GM12878 (cell line): ENCODE data around the gene RNLS. TPM values are rescaled to one million over a fixed set of nuclear protein-coding genes. Genes with fewer than 3 reads are reported as not detected.

Experiments used
- ATAC-seq: fragments of 200-7000 bp; cut with Tn5 transposase; 3 replicates; pipeline ENCODE4 v1.9.1; 2020; ENCODE audit warnings: mild to moderate bottlenecking, moderate library complexity
- BruUV-seq: library from RNA; stranded (reverse); fragments of 400-500 nt; replicated peaks from 2 replicates; lab custom pipeline; 2021; lab: Mats Ljungman, UMichigan
- CTCF ChIA-PET: fragments of 300-600 bp; sonication (Branson Sonifier 250); formaldehyde crosslinking; extraction: SDS; loops from one replicate; lab custom pipeline; 2021; ENCODE audit warnings: inconsistent platforms; lab: Yijun Ruan, JAX
- POLR2A ChIA-PET: fragments of 350-600 bp; formaldehyde crosslinking; extraction: SDS; loops from one replicate; lab custom pipeline; 2021; ENCODE audit warnings: inconsistent platforms; lab: Charles Lee
- RAD21 ChIA-PET: fragments of 300-600 bp; sonication (Branson Sonifier 250); formaldehyde crosslinking; loops from one replicate; lab custom pipeline; 2023; ENCODE audit warnings: antibody characterized with exemption; ENCODE audit not compliant: unreplicated experiment; lab: Charles Lee
- SMC1A ChIA-PET: fragments of 300-600 bp; sonication (Branson Sonifier 250); formaldehyde crosslinking; loops from one replicate; lab custom pipeline; 2023; ENCODE audit not compliant: unreplicated experiment, uncharacterized antibody; lab: Charles Lee
- DNase-seq: peaks from one replicate; pipeline ENCODE4 v3.0.0-alpha.2; 2011; ENCODE audit warnings: low read depth, low spot score
- FAIRE-seq: peaks from 3 replicates; lab custom pipeline; 2011; peaks lifted over from hg19 to GRCh38; lab: Jason Lieb, UNC
- H2AFZ ChIP-seq: 2 replicates; pipeline ENCODE4 v1.6.0; 2011; ENCODE audit warnings: low read depth, low read length, control low read depth; ENCODE audit not compliant: control insufficient read depth
- H3K27ac ChIP-seq: 2 replicates; pipeline ENCODE4 v1.5.1; 2011; ENCODE audit warnings: control low read depth; ENCODE audit not compliant: control insufficient read depth, insufficient read depth
- H3K27me3 ChIP-seq, 2 experiments: replicated peaks in 1 of 2; 2 replicates each; pipeline versions ENCODE4 v1.6.0 to v1.6.1; 2011; ENCODE audit warnings: low read length in 1 of 2; ENCODE audit not compliant: control insufficient read depth in 2 of 2, insufficient read depth in 2 of 2
- H3K36me3 ChIP-seq, 2 experiments: 2 replicates each; pipeline ENCODE4 v1.5.1; 2011; ENCODE audit warnings: low read length in 1 of 2; ENCODE audit not compliant: control insufficient read depth in 2 of 2, insufficient read depth in 2 of 2
- H3K4me1 ChIP-seq: 2 replicates; pipeline ENCODE4 v1.6.1; 2011; ENCODE audit warnings: mild to moderate bottlenecking, low read length, moderate library complexity, mixed read lengths; ENCODE audit not compliant: control insufficient read depth, insufficient read depth
- H3K4me2 ChIP-seq: 2 replicates; pipeline ENCODE4 v1.6.0; 2011; ENCODE audit warnings: control low read depth; ENCODE audit not compliant: control insufficient read depth, insufficient read depth
- H3K4me3 ChIP-seq: fragments of 200-600 bp; sonication (generic); 2 replicates; pipeline ENCODE4 v1.5.1; 2016
- H3K79me2 ChIP-seq: 2 replicates; pipeline ENCODE4 v1.6.0; 2011; ENCODE audit warnings: low read length; ENCODE audit not compliant: control insufficient read depth, insufficient read depth
- H3K9ac ChIP-seq: 2 replicates; pipeline ENCODE4 v1.8.0; 2011; ENCODE audit warnings: low read length, control low read depth, mixed read lengths; ENCODE audit not compliant: control insufficient read depth, insufficient read depth
- H3K9me3 ChIP-seq: replicated peaks from 3 replicates; pipeline ENCODE4 v1.5.1; 2011; ENCODE audit warnings: mild to moderate bottlenecking, low read length; ENCODE audit not compliant: control insufficient read depth, insufficient read depth
- H4K20me1 ChIP-seq: 2 replicates; pipeline ENCODE4 v1.6.0; 2011; ENCODE audit not compliant: control insufficient read depth, insufficient read depth
- BMI1 ChIP-seq: fragments of 450-650 bp; IDR thresholded peaks from 2 replicates; pipeline ENCODE4 v1.6.1; 2016; ENCODE audit warnings: mild to moderate bottlenecking, moderate library complexity, borderline replicate concordance
- ETV6 ChIP-seq, 2 experiments: fragments of 450-650 bp in 1 of 2; IDR thresholded peaks in 1 of 2; conservative IDR thresholded peaks in 1 of 2; 2 replicates each; pipeline ENCODE4 v1.6.1; 2014; ENCODE audit warnings: antibody characterized with exemption in 1 of 2, borderline replicate concordance in 1 of 2, low read depth in 1 of 2, mild to moderate bottlenecking in 1 of 2, moderate library complexity in 1 of 2
- KLF5 ChIP-seq: fragments of 450-650 bp; IDR thresholded peaks from 2 replicates; pipeline ENCODE4 v1.6.1; 2014; ENCODE audit warnings: mild to moderate bottlenecking; ENCODE audit not compliant: partially characterized antibody
- MLLT1 ChIP-seq: fragments of 450-650 bp; IDR thresholded peaks from 2 replicates; pipeline ENCODE4 v1.6.1; 2016; ENCODE audit warnings: mild to moderate bottlenecking
- MTA3 ChIP-seq: IDR thresholded peaks from 2 replicates; pipeline ENCODE4 v1.6.1; 2012; ENCODE audit warnings: low read length, inconsistent platforms, borderline replicate concordance
- MYC ChIP-seq: IDR thresholded peaks from 2 replicates; pipeline ENCODE4 v1.6.1; 2011; ENCODE audit warnings: mild to moderate bottlenecking, low read length, moderate library complexity, inconsistent platforms; ENCODE audit not compliant: insufficient read depth, insufficient replicate concordance, insufficient read length, severe bottlenecking
- NFIC ChIP-seq: IDR thresholded peaks from 2 replicates; pipeline ENCODE4 v1.6.1; 2012; ENCODE audit warnings: low read depth, mild to moderate bottlenecking, inconsistent platforms, low read length, moderate library complexity
- PML ChIP-seq: IDR thresholded peaks from 2 replicates; pipeline ENCODE4 v1.6.1; 2012; ENCODE audit warnings: low read length, inconsistent platforms
- POLR2AphosphoS5 ChIP-seq: IDR thresholded peaks from 2 replicates; pipeline ENCODE4 v1.6.1; 2011; ENCODE audit warnings: mild to moderate bottlenecking, low read length, inconsistent platforms
- RB1 ChIP-seq: fragments of 450-650 bp; formaldehyde crosslinking; IDR thresholded peaks from 2 replicates; pipeline ENCODE4 v1.6.1; 2017; ENCODE audit warnings: mild to moderate bottlenecking, borderline replicate concordance
- SIX5 ChIP-seq: IDR thresholded peaks from 2 replicates; pipeline ENCODE4 v1.6.1; 2011; ENCODE audit warnings: mild to moderate bottlenecking, low read depth, low read length, moderate library complexity; ENCODE audit not compliant: severe bottlenecking
- SMARCA5 ChIP-seq: fragments of 450-650 bp; IDR thresholded peaks from 2 replicates; pipeline ENCODE4 v1.6.1; 2017; ENCODE audit warnings: mild to moderate bottlenecking
- TCF7 ChIP-seq: IDR thresholded peaks from 2 replicates; pipeline ENCODE4 v1.6.1; 2014; ENCODE audit warnings: antibody characterized with exemption, borderline replicate concordance
- YBX1 ChIP-seq: fragments of 450-650 bp; IDR thresholded peaks from 2 replicates; pipeline ENCODE4 v1.6.1; 2016; ENCODE audit warnings: antibody characterized with exemption
- WGBS: methylation state at CpG from one replicate; pipeline ENCODE4 v1.1.6; 2016; ENCODE audit warnings: low lambda C conversion rate; ENCODE audit not compliant: insufficient replicate concordance, insufficient coverage; ENCODE audit errors: missing lambda C conversion rate; 5-methylcytosine and 5-hydroxymethylcytosine counted together
- in situ Hi-C: fragments of 300-500 bp; cut with MboI; formaldehyde crosslinking; loops from 9 replicates; pipeline ENCODE4 v1.14.3; 2018; ENCODE audit warnings: mixed read lengths
- intact Hi-C: fragments of 100-400 bp; cut with micrococcal nuclease; formaldehyde crosslinking; loops from one replicate; pipeline ENCODE4 v1.14.2; 2022; ENCODE audit not compliant: unreplicated experiment
- polyA plus RNA-seq, 11 experiments: library from polyadenylated mRNA; depleted of rRNA in 4 of 11; unstranded in 6 of 11; stranded (reverse) in 5 of 11; fragments of >200 nt; fragmentation: Nextera tagmentation in 4 of 11; fragmentation: Illumina TruSeq in 1 of 11; extraction: Ambion mirVana in 4 of 11; extraction: Trizol in 1 of 11; gene quantifications; 1 replicate in 1 of 11; 2 replicates in 10 of 11; pipeline versions ENCODE4 v1.2.1 to v1.2.3, GENCODE V29; 2011 to 2016; ENCODE audit warnings: inconsistent platforms in 2 of 11, missing spikeins in 2 of 11, low read depth in 1 of 11
- total RNA-seq, 4 experiments: library from RNA; depleted of rRNA in 3 of 4; stranded (reverse); fragments of >200 nt in 3 of 4; fragmentation: Illumina TruSeq in 1 of 4; extraction: Trizol in 1 of 4; gene quantifications; 2 replicates each; pipeline versions ENCODE4 v1.2.1 to v1.2.3, GENCODE V29; 2013 to 2021
- TF ChIP-seq, protein P1 (sequence below): IDR thresholded peaks from 2 replicates; pipeline ENCODE4 v1.6.1; 2011; ENCODE audit warnings: mild to moderate bottlenecking, low read depth, low read length, moderate library complexity; ENCODE audit not compliant: insufficient replicate concordance
- TF ChIP-seq, protein P2 (sequence below): IDR thresholded peaks from 2 replicates; pipeline ENCODE4 v1.6.1; 2011; ENCODE audit warnings: borderline replicate concordance, low read depth, mild to moderate bottlenecking, moderate library complexity, low read length; ENCODE audit not compliant: insufficient read depth, poor library complexity, severe bottlenecking
- TF ChIP-seq, protein P3 (sequence below): IDR thresholded peaks from 2 replicates; pipeline ENCODE4 v1.6.1; 2012; ENCODE audit warnings: low read depth, low read length, improper control_type of control experiment

The RNLS gene
- total and polyA plus RNA-seq, 10 of the 15 experiments (the other 5 are each of a cell fraction or from before 2014, with no cell fraction given), result 3.4 to 6.7 (median 4.6) TPM

DNA sequence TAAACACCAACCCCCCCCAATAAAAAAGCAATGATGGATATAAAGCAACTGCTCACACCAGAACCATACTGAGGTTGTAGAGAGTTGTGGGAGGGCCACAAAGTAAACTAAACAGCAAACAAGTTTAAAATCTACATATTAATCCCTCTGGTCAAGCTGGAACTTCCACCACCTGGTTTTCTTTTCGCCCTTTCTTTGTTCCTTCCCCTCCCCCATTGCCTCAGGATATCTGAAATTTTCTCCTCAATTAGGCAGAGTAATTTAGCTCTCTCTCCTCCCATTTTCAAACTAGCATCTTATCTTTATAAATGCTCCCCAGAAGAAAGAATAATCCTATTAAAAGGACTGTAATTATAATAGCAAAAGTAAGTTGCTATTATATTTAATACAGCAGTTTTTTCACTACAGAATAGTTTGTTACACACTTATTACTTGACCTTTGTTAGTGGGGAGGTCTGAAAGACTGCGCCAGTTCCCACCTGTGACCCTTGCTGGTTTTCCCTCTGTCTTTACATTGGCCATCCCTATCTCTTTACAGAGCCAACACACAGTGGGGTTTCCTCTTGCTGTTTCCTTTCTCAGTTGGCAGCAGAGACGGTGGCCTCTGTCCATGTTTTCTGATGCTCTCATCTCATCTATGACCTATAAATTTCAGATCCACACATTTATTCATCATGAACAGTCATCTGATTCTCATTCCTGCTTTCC is 235.4 kb downstream of the RNLS start (continued):
- TF ChIP-seq YBX1 (no peak), MYC (no peak), TCF7 (no peak), NFIC (no peak), KLF5 (no peak)

- Histone ChIP-seq H4K20me1 (no peaks in the 10 kb centered on the region), H3K9me3 (no peaks in the 10 kb centered on the region), H3K4me2 (no peak overlapping the region), H3K4me1 (peaks cover 3% of the 10 kb centered on the region; the same call in 1 of the 2 replicates), H3K79me2 (no peaks in the 10 kb centered on the region), H2AFZ (no peak overlapping the region), H3K36me3 (no peaks in the 10 kb centered on the region), H3K9ac (no peak overlapping the region), H3K4me3 (no peak overlapping the region), H3K27ac (no peak overlapping the region), H3K27me3 (no peaks in the 10 kb centered on the region)
- 88% methylated on average over 2 of the region's 2 CpGs for WGBS
- RAD21 ChIA-PET, result interaction anchor here (1.6 kb wide), 1 partner anchor 11 kb away, joined by 4 read pairs; no protein-coding TSS in a partner anchor
- BruUV-seq, result no TSS peak
- DNase-seq, result no peak
- CTCF ChIA-PET, result interaction anchor here (0.7 to 1.7 kb wide), 5 partner anchors 9 to 45 kb away, joined by 3 to 4 read pairs (median 3); no protein-coding TSS in a partner anchor
- no peak for FAIRE-seq
- intact Hi-C loops, result no loop called here
- in situ Hi-C loops, result no loop called here
- POLR2A ChIA-PET, result interaction anchor here (0.6 to 1.5 kb wide), 2 partner anchors 16 to 554 kb away, joined by 5 to 10 read pairs; no protein-coding TSS in a partner anchor
- SMC1A ChIA-PET, result interaction anchor here (0.6 to 1.9 kb wide), 8 partner anchors 9 to 106 kb away, joined by 3 to 8 read pairs (median 3); no protein-coding TSS in a partner anchor
- ATAC-seq, result no peak
- no peak for TF ChIP-seq RB1
- TF ChIP-seq, protein P1, sequence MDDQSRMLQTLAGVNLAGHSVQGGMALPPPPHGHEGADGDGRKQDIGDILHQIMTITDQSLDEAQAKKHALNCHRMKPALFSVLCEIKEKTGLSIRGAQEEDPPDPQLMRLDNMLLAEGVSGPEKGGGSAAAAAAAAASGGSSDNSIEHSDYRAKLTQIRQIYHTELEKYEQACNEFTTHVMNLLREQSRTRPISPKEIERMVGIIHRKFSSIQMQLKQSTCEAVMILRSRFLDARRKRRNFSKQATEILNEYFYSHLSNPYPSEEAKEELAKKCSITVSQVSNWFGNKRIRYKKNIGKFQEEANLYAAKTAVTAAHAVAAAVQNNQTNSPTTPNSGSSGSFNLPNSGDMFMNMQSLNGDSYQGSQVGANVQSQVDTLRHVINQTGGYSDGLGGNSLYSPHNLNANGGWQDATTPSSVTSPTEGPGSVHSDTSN, result no peak
- TF ChIP-seq, protein P2, sequence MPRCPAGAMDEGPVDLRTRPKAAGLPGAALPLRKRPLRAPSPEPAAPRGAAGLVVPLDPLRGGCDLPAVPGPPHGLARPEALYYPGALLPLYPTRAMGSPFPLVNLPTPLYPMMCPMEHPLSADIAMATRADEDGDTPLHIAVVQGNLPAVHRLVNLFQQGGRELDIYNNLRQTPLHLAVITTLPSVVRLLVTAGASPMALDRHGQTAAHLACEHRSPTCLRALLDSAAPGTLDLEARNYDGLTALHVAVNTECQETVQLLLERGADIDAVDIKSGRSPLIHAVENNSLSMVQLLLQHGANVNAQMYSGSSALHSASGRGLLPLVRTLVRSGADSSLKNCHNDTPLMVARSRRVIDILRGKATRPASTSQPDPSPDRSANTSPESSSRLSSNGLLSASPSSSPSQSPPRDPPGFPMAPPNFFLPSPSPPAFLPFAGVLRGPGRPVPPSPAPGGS, result no peak
- TF ChIP-seq, protein P3, sequence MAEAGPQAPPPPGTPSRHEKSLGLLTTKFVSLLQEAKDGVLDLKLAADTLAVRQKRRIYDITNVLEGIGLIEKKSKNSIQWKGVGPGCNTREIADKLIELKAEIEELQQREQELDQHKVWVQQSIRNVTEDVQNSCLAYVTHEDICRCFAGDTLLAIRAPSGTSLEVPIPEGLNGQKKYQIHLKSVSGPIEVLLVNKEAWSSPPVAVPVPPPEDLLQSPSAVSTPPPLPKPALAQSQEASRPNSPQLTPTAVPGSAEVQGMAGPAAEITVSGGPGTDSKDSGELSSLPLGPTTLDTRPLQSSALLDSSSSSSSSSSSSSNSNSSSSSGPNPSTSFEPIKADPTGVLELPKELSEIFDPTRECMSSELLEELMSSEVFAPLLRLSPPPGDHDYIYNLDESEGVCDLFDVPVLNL, result no peak
- no peak for TF ChIP-seq MLLT1
- no peak for TF ChIP-seq SMARCA5
- TF ChIP-seq ETV6 (conservative IDR thresholded peaks at IDR 0.05 in 1 of 2, IDR thresholded peaks at IDR 0.05 in 1 of 2; ENCODE audit: borderline replicate concordance in 1 of 2, low read depth in 1 of 2), result no peak
- TF ChIP-seq PML, result no peak
- TF ChIP-seq BMI1, result no peak
- TF ChIP-seq MTA3, result no peak
- TF ChIP-seq SIX5, result no peak
- TF ChIP-seq POLR2AphosphoS5, result no peak
Observed at GRCh38 chr10:88347022-88347421, 236.1 kb downstream of the RNLS start.
